ENCODE measurements around the gene ISG15. TPM values are rescaled to one million over a fixed set of nuclear protein-coding genes. Genes with fewer than 3 reads are reported as not detected.
"Not testable (repeated sequence)": the region's sequence is repeated elsewhere in the genome, so short reads cannot be mapped to it uniquely, and the experiment has no call there.

The ISG15 gene
- total RNA-seq, 1 donor from 2014 or later, result 53.7 TPM

DNA sequence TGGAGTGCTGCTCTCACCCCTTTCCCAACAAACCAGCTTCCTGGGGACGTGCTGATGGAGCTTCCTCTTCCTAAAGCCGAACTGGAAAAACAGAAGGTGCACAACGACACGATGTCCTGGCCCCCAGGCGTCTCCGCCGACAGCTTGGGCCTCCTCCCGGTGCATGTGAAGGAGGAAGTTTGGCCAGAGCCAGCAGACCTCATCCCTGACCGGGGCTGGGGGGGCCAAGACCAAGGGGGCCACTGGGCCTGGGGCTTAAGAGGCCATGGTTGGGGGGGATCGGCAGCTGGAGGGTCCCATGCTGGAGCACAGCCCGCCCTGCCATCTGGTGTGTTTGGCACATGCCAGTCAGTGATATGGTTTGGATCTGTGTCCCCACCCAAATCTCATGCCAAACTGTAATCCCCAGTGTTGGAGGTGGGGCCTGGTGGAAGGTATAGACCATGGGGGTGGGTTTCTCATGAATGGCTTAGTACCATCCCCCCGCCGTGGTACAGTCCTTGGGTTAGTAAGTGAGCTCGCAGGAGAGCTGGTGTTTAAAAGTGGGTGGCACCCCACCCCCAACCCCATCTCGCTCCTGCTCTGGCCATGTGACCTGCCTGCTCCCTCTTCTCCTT lies 19.8 kb upstream of the ISG15 start:
- H3K9me3 Mint-ChIP-seq, result peaks cover 10% of the 10 kb centered on the region
- H3K4me3 Mint-ChIP-seq, result no peak overlapping the region
- peaks cover 5% of the 10 kb centered on the region for H3K4me1 Mint-ChIP-seq (ENCODE audit: low read depth)
- H3K27ac Mint-ChIP-seq, result no peak overlapping the region
- no peaks in the 10 kb centered on the region for H3K36me3 Mint-ChIP-seq (ENCODE audit: low read depth)
- DNase-seq (ENCODE audit: low spot score), result no peak
- peaks cover 42% of the 10 kb centered on the region for H3K27me3 Mint-ChIP-seq (ENCODE audit: insufficient read depth)
- intact Hi-C loops (cut with micrococcal nuclease), result no loop called here

DNA sequence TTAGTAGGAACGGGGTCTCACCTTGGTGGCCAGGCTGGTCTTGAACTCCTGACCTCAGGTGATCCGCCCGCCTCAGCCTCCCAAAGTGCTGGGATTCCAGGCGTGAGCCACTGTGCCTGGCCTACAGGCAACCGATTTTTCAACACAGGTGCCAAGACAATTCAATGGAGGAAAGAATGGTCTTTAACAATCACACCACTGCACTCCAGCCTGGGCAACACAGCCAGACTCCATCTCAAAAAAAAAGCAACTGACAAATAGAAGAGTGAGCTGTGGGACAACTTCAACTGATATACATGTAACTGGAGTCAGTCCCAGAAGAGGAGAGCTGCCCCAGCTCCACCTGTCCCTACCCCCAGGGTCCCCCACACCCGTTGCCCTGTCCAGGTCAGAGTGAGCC lies 18.8 kb upstream of the ISG15 start:
- H3K4me1 Mint-ChIP-seq (ENCODE audit: low read depth); H3K27ac Mint-ChIP-seq; DNase-seq (ENCODE audit: low spot score); intact Hi-C loops (cut with micrococcal nuclease); H3K9me3 Mint-ChIP-seq; H3K36me3 Mint-ChIP-seq (ENCODE audit: low read depth); H3K4me3 Mint-ChIP-seq: not testable (repeated sequence)
- H3K27me3 Mint-ChIP-seq (ENCODE audit: insufficient read depth), result peaks cover 31% of the 10 kb centered on the region

DNA sequence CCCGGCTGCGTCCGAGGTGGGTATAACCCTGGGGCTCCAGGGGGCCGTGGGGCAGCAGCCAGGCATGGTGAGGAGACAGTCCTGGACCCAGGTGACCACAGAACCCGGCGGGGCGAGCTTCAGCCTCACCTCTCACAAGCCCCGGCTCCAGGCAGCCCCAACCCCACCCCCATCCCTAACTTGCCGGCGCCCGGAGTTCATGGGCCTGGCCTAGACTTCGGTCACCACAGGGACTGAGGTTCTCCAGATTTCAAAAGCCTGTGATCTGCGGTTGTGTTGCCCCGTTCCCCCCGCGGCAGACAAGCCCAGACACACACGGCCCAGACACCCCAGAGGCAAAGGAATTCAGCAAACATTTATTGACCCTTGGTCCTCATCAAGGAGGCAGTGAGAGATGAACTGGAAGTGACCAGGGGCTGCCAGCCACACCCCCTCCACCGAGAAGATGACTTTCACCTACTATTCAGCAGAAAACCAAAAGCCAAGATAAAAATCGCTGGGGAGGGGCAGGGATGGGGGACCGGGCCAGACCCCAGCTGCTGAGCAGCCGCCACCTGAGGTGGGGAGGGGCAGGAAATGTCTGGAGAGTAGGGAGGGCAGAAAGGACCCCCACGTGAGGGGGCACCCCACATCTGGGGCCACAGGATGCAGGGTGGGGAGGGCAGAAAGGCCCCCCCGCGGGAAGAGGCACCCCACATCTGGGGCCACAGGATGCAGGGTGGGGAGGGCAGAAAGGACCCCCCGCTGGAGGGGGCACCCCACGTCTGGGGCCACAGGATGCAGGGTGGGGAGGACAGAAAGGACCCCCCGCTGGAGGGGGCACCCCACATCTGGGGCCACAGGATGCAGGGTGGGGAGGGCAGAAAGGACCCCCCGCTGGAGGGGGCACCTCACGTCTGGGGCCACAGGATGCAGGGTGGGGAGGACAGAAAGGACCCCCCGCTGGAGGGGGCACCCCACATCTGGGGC lies 17.3 kb upstream of the ISG15 start:
- H3K4me1 Mint-ChIP-seq (ENCODE audit: low read depth), result peaks cover 5% of the 10 kb centered on the region
- intact Hi-C loops (cut with micrococcal nuclease), result no loop called here
- H3K27ac Mint-ChIP-seq, result no peak overlapping the region
- no peak for DNase-seq (ENCODE audit: low spot score)
- H3K9me3 Mint-ChIP-seq, result peaks cover 10% of the 10 kb centered on the region
- H3K4me3 Mint-ChIP-seq, result no peak overlapping the region
- no peaks in the 10 kb centered on the region for H3K36me3 Mint-ChIP-seq (ENCODE audit: low read depth)
- H3K27me3 Mint-ChIP-seq (ENCODE audit: insufficient read depth), result peaks cover 27% of the 10 kb centered on the region

DNA sequence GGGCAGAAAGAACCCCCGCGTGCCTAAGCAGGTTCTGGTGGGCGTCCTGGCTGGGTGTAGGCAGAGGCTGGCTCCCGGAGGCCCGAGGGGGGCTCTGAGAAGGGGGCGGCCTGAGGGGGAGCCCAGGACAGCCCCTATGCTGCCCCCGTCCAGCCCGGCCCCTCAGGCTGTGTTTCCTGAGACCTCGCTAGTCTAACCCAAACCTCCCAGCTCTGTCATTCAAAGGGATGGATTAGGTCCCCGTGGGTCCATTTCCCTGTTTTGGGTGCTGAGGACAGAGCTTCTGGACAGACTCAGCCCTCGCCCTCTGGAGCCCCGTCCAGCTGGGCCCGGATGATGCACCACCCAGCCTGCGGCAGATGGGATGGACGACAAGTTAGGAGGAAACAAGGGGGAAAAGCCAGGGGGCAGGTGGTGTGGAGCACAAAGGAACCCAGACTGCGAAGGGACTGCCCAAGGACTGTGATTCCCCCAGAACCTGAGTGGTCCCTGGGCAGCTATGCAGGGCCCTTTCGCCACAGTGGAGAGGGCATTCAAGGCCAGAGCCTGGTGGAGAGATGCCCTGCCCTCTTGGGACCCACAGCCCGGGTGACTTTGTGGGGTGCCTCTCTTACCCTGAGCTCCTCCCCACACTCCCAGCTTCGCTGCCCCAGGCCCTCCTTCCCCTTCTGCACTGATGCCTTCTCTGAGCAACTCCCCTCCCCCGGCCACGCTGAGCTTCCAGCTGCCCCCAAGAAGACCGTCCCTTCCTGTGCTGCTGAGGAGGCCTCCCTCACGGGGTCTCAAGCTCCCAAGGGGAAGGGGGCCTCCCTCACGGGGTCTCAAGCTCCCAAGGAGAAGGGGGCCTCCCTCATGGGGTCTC lies 16.2 kb upstream of the ISG15 start:
- Mint-ChIP-seq H3K36me3 (ENCODE audit: low read depth) (no peaks in the 10 kb centered on the region), H3K4me1 (ENCODE audit: low read depth) (peaks cover 5% of the 10 kb centered on the region), H3K4me3 (no peak overlapping the region), H3K27me3 (ENCODE audit: insufficient read depth) (peaks cover 21% of the 10 kb centered on the region), H3K27ac (peak overlapping the region; percentile 48), H3K9me3 (peaks cover 4% of the 10 kb centered on the region)
- DNase-seq (ENCODE audit: low spot score), result no peak
- intact Hi-C loops (cut with micrococcal nuclease), result no loop called here

DNA sequence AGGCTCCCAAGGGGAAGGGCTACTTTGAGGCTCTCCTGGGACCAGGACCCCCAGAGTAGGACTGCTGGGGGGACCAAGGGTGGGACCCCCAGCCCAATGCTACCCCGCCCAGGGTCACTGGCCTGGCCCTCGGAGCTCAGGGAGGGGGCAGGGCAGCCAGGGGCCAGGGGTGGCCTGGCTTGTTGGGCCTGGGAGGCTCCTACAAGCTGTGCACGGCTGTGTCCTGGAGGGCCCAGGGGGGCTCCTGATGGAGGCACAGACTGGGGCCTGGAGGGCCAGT lies 15.6 kb upstream of the ISG15 start:
- no peaks in the 10 kb centered on the region for H3K36me3 Mint-ChIP-seq (ENCODE audit: low read depth)
- peaks cover 27% of the 10 kb centered on the region for H3K27me3 Mint-ChIP-seq (ENCODE audit: insufficient read depth)
- intact Hi-C loops (cut with micrococcal nuclease), result no loop called here
- peaks cover 2% of the 10 kb centered on the region for H3K4me1 Mint-ChIP-seq (ENCODE audit: low read depth)
- DNase-seq (ENCODE audit: low spot score), result no peak
- H3K27ac Mint-ChIP-seq, result no peak overlapping the region
- no peak overlapping the region for H3K4me3 Mint-ChIP-seq
- peaks cover under 1% of the 10 kb centered on the region for H3K9me3 Mint-ChIP-seq

DNA sequence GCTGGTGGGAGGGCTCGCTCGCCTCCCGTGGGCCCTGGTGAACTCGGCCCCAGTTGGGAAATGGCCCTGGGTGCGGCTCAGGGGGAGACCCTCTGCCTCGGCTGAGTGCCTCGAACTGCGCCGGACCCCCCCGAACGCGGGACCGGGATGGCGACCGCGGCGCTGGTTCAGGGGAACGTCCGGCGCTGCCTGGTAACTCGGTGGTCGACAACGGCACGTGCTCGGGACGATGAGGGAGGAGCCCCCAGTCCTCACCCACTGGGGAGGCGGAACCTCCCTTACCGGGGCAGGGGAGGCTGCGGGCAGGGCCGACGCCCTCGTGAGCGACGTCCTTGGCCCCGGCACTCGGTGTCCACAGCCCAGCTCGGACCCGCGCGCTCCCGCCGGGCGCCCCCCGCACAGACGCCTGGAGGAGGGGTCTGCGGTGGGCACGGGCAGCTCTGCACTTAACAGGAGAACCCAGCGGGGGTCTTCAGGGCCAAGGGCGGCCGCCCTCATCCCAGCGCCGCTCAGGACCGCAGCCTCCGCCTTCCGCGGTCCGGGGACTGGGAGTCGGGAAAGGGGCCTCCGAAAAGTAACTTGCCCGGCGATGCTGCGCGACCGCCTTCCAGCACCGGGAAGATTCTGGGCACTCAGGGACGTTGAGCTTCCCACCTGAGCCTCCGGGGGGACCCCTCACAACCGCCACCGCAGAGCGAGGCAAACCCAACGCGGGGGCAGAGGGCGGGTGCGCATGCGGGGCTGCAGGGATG lies 15.1 kb upstream of the ISG15 start:
- Mint-ChIP-seq H3K36me3 (ENCODE audit: low read depth) (no peaks in the 10 kb centered on the region), H3K4me3 (no peak overlapping the region), H3K4me1 (ENCODE audit: low read depth) (no peaks in the 10 kb centered on the region), H3K9me3 (no peaks in the 10 kb centered on the region), H3K27ac (no peak overlapping the region), H3K27me3 (ENCODE audit: insufficient read depth) (peaks cover 31% of the 10 kb centered on the region)
- DNase-seq (ENCODE audit: low spot score), result no peak
- intact Hi-C loops (cut with micrococcal nuclease), result no loop called here

DNA sequence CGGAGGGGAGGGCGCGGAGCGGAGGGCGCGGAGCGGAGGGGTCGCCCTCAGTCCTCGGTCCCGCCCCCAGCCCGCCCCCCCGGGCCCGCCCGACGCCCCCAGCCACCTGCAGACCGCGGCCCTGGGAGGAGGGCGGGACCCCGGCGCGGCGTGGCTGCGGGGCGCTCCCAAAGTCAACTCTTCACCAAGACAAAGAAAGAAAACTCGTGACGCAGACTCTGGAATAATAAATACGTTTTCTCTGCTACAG lies 14.6 kb upstream of the ISG15 start:
- Mint-ChIP-seq H3K27ac (no peak overlapping the region), H3K9me3 (no peaks in the 10 kb centered on the region), H3K4me3 (no peak overlapping the region), H3K4me1 (ENCODE audit: low read depth) (no peaks in the 10 kb centered on the region), H3K36me3 (ENCODE audit: low read depth) (no peaks in the 10 kb centered on the region), H3K27me3 (ENCODE audit: insufficient read depth) (peaks cover 32% of the 10 kb centered on the region)
- intact Hi-C loops (cut with micrococcal nuclease), result no loop called here
- no peak for DNase-seq (ENCODE audit: low spot score)

DNA sequence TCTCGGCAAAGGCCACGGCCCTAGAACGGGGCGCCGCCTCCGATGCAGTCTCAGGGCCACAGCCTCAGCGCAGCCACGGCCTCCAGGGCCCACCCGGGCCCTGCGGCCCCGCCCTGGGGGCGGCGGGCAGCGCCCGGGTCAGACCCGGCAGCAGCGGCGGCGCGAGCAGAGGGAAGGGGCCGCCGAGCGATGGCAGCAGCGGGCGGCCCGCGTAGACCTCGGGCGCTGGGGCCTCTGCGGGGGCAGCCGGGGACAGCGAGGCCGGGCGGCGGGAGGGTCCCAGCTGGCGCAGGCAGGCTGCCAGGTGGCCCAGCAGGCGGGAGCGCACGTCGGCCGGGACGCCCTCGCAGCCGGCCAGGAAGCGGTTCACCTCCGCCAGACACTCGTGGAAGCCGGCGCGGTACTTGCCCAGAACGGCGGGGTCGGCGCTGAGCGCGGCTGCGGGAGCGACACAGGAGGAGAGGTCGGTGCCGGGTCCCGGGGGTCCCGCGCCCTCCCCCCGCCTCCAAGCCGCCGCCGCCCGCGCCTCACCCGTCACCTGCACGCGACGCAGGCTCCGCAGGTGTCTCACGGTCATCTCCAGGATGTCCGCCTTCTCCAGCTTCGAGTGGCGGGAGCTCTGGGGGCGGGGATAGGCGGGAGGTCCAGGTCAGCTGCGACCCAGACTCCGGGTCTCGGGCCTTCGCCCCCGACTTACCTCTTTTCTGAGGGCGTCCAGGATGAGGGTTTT lies 14.1 kb upstream of the ISG15 start:
- no peak overlapping the region for H3K27ac Mint-ChIP-seq
- DNase-seq (ENCODE audit: low spot score), result no peak
- peaks cover 32% of the 10 kb centered on the region for H3K27me3 Mint-ChIP-seq (ENCODE audit: insufficient read depth)
- no peak overlapping the region for H3K4me3 Mint-ChIP-seq
- no peaks in the 10 kb centered on the region for H3K4me1 Mint-ChIP-seq (ENCODE audit: low read depth)
- no peaks in the 10 kb centered on the region for H3K36me3 Mint-ChIP-seq (ENCODE audit: low read depth)
- H3K9me3 Mint-ChIP-seq, result no peaks in the 10 kb centered on the region
- intact Hi-C loops (cut with micrococcal nuclease), result no loop called here

DNA sequence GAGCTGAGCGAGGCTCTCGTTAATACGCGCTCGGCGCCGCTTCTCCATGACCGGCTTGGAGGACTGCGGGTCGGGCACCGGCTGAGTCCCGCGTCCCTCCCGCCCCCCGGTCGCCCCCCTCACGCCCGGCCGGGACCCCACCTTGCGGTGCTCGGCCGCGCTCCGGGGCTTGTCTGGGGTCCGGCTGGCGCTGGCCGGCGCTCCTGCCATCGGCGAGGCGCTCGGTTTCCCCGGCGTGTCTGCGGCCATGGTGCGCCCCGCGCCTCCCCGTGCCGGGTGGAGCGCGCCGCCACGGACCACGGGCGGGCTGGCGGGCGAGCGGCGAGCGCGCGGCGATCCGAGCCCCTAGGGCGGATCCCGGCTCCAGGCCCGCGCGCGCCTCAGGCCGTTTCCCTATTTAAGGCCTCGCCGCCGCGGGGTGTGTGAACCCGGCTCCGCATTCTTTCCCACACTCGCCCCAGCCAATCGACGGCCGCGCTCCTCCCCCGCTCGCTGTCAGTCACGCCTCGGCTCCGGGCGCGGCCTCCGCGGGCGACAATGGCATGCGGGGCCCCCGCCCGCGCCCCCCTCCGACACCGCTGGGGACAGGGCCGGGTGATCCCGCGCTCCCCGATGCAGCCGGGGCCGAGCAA lies 13.5 kb upstream of the ISG15 start, which contains the start of gene HES4:
Gene HES4, minus strand, starts transcription at position 373 of the 632 bp plus-strand sequence. Its CDS starts 124 bp downstream, at position 249.
- H3K4me3 Mint-ChIP-seq, result peak within 1 kb of the TSS; percentile 66
- intact Hi-C loops (cut with micrococcal nuclease), result loop anchor here (1.0 to 2.0 kb wide), 3 partner anchors 13 to 116 kb away; partner anchors contain the start of genes C1orf159 and ISG15
- H3K27me3 Mint-ChIP-seq (ENCODE audit: insufficient read depth), result peaks cover 33% of the 10 kb centered on the region
- no peaks in the 10 kb centered on the region for H3K36me3 Mint-ChIP-seq (ENCODE audit: low read depth)
- DNase-seq (ENCODE audit: low spot score), result peak; percentile 45
- peak within 1 kb of the TSS; percentile 78 for H3K27ac Mint-ChIP-seq
- no peaks in the 10 kb centered on the region for H3K9me3 Mint-ChIP-seq
- H3K4me1 Mint-ChIP-seq (ENCODE audit: low read depth), result peaks cover 5% of the 10 kb centered on the region

DNA sequence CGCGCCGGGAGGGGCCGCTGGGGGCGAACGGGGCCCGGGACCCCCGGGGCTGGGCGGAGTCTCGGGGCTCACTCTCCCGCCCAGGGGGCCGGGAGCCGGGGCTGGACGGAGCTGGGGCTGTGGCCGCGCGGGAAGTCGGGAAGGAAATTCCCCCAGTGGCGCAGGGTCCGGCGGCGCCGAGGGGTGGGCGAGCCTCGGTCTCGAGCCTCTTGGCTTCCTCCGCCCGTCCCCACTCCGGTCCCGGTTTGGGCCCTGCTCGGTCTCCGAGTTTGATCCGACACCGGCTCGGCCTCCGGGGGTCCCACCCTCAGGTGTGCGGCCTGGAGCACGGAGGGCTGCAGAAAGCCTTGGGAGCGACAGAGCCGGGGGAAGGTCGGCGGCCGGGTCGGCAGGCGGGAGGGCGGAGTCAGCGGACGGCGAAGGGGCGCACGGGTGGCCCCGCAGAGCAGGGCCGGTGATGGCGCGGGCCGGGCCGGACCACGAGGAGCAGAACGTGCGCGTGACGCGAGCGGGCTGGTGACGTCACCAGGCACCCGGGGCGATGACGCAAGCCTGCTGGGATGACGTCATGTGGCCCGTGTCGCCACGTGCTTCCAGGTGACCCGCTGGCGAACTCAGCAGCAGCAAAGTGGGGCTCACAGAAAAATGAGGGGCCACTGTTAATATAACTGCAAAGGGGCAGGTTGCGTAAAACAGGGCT lies 12.8 kb upstream of the ISG15 start:
- peak; percentile 56 for DNase-seq (ENCODE audit: low spot score)
- peak overlapping the region; percentile 78 for H3K27ac Mint-ChIP-seq
- H3K27me3 Mint-ChIP-seq (ENCODE audit: insufficient read depth), result peaks cover 34% of the 10 kb centered on the region
- no peaks in the 10 kb centered on the region for H3K36me3 Mint-ChIP-seq (ENCODE audit: low read depth)
- peaks cover 11% of the 10 kb centered on the region for H3K4me1 Mint-ChIP-seq (ENCODE audit: low read depth)
- intact Hi-C loops (cut with micrococcal nuclease), result loop anchor here (1.0 to 2.0 kb wide), 3 partner anchors 13 to 116 kb away; partner anchors contain the start of genes C1orf159 and ISG15
- H3K9me3 Mint-ChIP-seq, result no peaks in the 10 kb centered on the region
- H3K4me3 Mint-ChIP-seq, result peak overlapping the region; percentile 66

DNA sequence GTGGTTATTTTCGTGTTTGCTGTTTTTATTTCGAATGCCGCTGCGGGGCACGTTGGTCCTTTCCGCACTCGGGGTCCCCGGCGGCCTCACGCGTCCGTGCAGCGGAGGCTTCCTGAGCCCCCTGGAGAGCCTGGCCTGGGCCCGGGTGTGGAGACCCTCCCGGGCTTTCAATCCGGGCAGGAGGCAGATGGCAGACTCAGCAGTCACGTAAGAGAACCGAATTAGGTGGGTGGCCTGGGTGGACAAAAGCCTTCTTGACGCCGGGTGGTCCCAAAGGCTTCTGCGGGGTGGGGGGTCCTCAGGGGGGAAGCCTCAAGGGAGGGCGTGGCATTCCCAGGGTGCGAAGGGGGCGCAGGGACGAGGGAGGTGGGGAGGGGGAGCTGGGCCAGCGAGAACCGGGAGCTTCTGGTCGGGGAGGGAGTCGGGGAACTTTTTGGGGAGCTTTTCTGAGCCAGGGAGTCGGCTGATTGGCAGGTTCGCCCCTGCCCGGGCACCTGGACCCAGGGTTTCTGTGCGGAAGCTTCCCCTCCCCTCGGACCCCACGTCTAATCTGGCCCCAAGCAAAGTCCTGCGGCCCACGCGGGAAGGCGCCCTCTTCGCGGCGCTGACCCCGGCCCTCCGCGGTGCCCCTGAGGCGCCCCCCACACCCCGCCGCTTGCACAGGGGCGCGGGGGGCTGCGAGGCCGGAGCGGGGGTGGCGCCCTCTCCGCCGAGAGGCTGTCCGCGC lies 12.1 kb upstream of the ISG15 start:
- Mint-ChIP-seq H3K4me3 (peak overlapping the region; percentile 66), H3K4me1 (ENCODE audit: low read depth) (peaks cover 11% of the 10 kb centered on the region), H3K27ac (peak overlapping the region; percentile 78), H3K36me3 (ENCODE audit: low read depth) (no peaks in the 10 kb centered on the region), H3K9me3 (no peaks in the 10 kb centered on the region), H3K27me3 (ENCODE audit: insufficient read depth) (peaks cover 30% of the 10 kb centered on the region)
- no peak for DNase-seq (ENCODE audit: low spot score)
- intact Hi-C loops (cut with micrococcal nuclease), result loop anchor here (2.0 kb wide), 1 partner anchor 16 kb away; no protein-coding TSS in a partner anchor

Measured in activated T-helper 1 cell treated with anti-CD3 and anti-CD28 coated beads, Interleukin-12 subunit alpha, Interleukin-12 subunit beta, Interleukin-2, Interleukin-4 antibody, amounts not matched to agents 30 ng/mL and 10 ng/mL and 1 ng/mL, durations not matched to agents 14 hours and 24 hours and 36 hours (primary cell).